H1 (cell line): ENCODE results near the gene KIF26B. TPM values are rescaled to one million over a fixed set of nuclear protein-coding genes. Genes with fewer than 3 reads are reported as not detected.

Experiments used
- CTCF ChIA-PET: fragments of 300-600 bp; sonication (Branson Sonifier 250); formaldehyde crosslinking; loops from one replicate; lab custom pipeline; 2021; ENCODE audit not compliant: partially characterized antibody; lab: Charles Lee
- POLR2A ChIA-PET: fragments of 300-600 bp; sonication (Branson Sonifier 250); formaldehyde crosslinking; loops from one replicate; lab custom pipeline; 2021; ENCODE audit warnings: inconsistent platforms; ENCODE audit not compliant: partially characterized antibody; lab: Charles Lee
- DNase-seq, 2 experiments: peaks; one replicate each; pipeline versions ENCODE4 v3.0.0 to v3.0.0-alpha.2; 2010 to 2022; ENCODE audit warnings: low spot score in 2 of 2, low read depth in 1 of 2, mixed read lengths in 1 of 2
- FAIRE-seq: peaks from 2 replicates; lab custom pipeline; 2011; peaks lifted over from hg19 to GRCh38; lab: Jason Lieb, UNC
- H2AFZ ChIP-seq: 2 replicates; pipeline ENCODE4 v1.8.1; 2012; ENCODE audit warnings: low read length, inconsistent platforms
- H2AK5ac ChIP-seq: 2 replicates; pipeline ENCODE4 v1.6.1; 2013; ENCODE audit warnings: low read depth, low read length
- H2BK120ac ChIP-seq: replicated peaks from 2 replicates; pipeline ENCODE3; 2013; ENCODE audit warnings: low read depth, low read length, inconsistent platforms
- H2BK12ac ChIP-seq: 2 replicates; pipeline ENCODE4 v1.6.1; 2013; ENCODE audit warnings: low read depth, low read length
- H2BK15ac ChIP-seq: 2 replicates; pipeline ENCODE4 v1.6.1; 2013; ENCODE audit warnings: low read length
- H2BK20ac ChIP-seq: 2 replicates; pipeline ENCODE4 v1.6.1; 2013; ENCODE audit warnings: low read length
- H2BK5ac ChIP-seq: 2 replicates; pipeline ENCODE4 v1.6.1; 2013; ENCODE audit warnings: low read depth, low read length
- H3K14ac ChIP-seq: 2 replicates; pipeline ENCODE4 v1.6.1; 2013; ENCODE audit warnings: inconsistent platforms; ENCODE audit not compliant: insufficient read length
- H3K18ac ChIP-seq: 2 replicates; pipeline ENCODE4 v1.6.1; 2013; ENCODE audit warnings: low read length; ENCODE audit errors: extremely low read depth
- H3K23ac ChIP-seq: 2 replicates; pipeline ENCODE4 v1.6.1; 2013; ENCODE audit warnings: inconsistent platforms; ENCODE audit not compliant: insufficient read length
- H3K23me2 ChIP-seq: 2 replicates; pipeline ENCODE4 v1.6.1; 2013; ENCODE audit warnings: low read depth, low read length
- H3K27ac ChIP-seq: 2 replicates; pipeline ENCODE4 v1.6.1; 2011; ENCODE audit warnings: low read depth, low read length, inconsistent platforms
- H3K27me3 ChIP-seq, 4 experiments: replicated peaks in 1 of 4; 1 replicate in 1 of 4; 2 replicates in 3 of 4; pipeline versions ENCODE4 v1.6.1 to v1.8.1; 2011 to 2013; ENCODE audit warnings: low read length in 3 of 4, mild to moderate bottlenecking in 3 of 4, inconsistent platforms in 2 of 4, mixed read lengths in 2 of 4, moderate library complexity in 1 of 4; ENCODE audit not compliant: control insufficient read depth in 3 of 4, insufficient read depth in 3 of 4; ENCODE audit errors: extremely low read depth in 1 of 4
- H3K36me3 ChIP-seq, 4 experiments: 2 replicates each; pipeline versions ENCODE4 v1.6.1 to v1.8.1; 2011 to 2013; ENCODE audit warnings: mild to moderate bottlenecking in 4 of 4, low read length in 3 of 4, moderate library complexity in 2 of 4, control low read depth in 1 of 4, inconsistent platforms in 1 of 4; ENCODE audit not compliant: insufficient read depth in 4 of 4, control insufficient read depth in 2 of 4
- H3K4ac ChIP-seq: replicated peaks from 2 replicates; pipeline ENCODE3; 2013; ENCODE audit warnings: low read length, low read depth, mixed read lengths, inconsistent platforms; ENCODE audit not compliant: insufficient read length
- H3K4me1 ChIP-seq, 4 experiments: replicated peaks in 1 of 4; 1 replicate in 1 of 4; 2 replicates in 3 of 4; pipeline versions ENCODE4 v1.6.1 to v1.8.1; 2011 to 2013; ENCODE audit warnings: low read length in 3 of 4, inconsistent platforms in 2 of 4, mixed read lengths in 1 of 4; ENCODE audit not compliant: insufficient read depth in 4 of 4, control insufficient read depth in 3 of 4
- H3K4me2 ChIP-seq, 2 experiments: 2 replicates each; pipeline versions ENCODE4 v1.6.1 to v1.8.1; 2011 to 2013; ENCODE audit warnings: low read depth in 2 of 2, low read length in 2 of 2, control low read depth in 1 of 2, inconsistent platforms in 1 of 2, mild to moderate bottlenecking in 1 of 2; ENCODE audit not compliant: insufficient read depth in 1 of 2
- H3K4me3 ChIP-seq, 4 experiments: fragments of 200-600, 300-600 bp in 1 of 4; sonication (generic), shearing (Covaris generic), sonication (Bioruptor Twin) in 1 of 4; 2 replicates each; pipeline versions ENCODE4 v1.5.1 to v1.8.1; 2011 to 2016; ENCODE audit warnings: low read length in 4 of 4, low read depth in 3 of 4, control low read depth in 2 of 4, inconsistent platforms in 2 of 4, mild to moderate bottlenecking in 2 of 4, mixed read lengths in 1 of 4, moderate library complexity in 1 of 4; ENCODE audit not compliant: insufficient read depth in 2 of 4; ENCODE audit errors: extremely low read depth in 1 of 4
- H3K56ac ChIP-seq: replicated peaks from 2 replicates; pipeline ENCODE3; 2013; ENCODE audit warnings: low read depth, mild to moderate bottlenecking, mixed read lengths, low read length, inconsistent platforms; ENCODE audit not compliant: insufficient read length
- H3K79me1 ChIP-seq: 2 replicates; pipeline ENCODE4 v1.6.1; 2013; ENCODE audit warnings: low read depth, low read length, control low read depth
- H3K79me2 ChIP-seq, 2 experiments: 2 replicates each; pipeline versions ENCODE4 v1.6.1 to v1.8.1; 2012 to 2013; ENCODE audit warnings: low read length in 2 of 2, mild to moderate bottlenecking in 2 of 2, inconsistent platforms in 1 of 2; ENCODE audit not compliant: insufficient read depth in 2 of 2, control insufficient read depth in 1 of 2
- H3K9ac ChIP-seq, 4 experiments: replicated peaks in 1 of 4; 1 replicate in 1 of 4; 2 replicates in 3 of 4; pipeline versions ENCODE4 v1.6.1 to v1.8.1; 2011 to 2013; ENCODE audit warnings: low read depth in 3 of 4, low read length in 3 of 4, control low read depth in 2 of 4, mild to moderate bottlenecking in 2 of 4, moderate library complexity in 2 of 4, inconsistent platforms in 1 of 4; ENCODE audit errors: extremely low read depth in 1 of 4
- H3K9me3 ChIP-seq, 2 experiments: 2 replicates each; pipeline versions ENCODE4 v1.6.1 to v1.8.1; 2012 to 2013; ENCODE audit warnings: mild to moderate bottlenecking in 2 of 2, moderate library complexity in 2 of 2, control low read depth in 1 of 2, inconsistent platforms in 1 of 2, low read depth in 1 of 2, low read length in 1 of 2, mixed read lengths in 1 of 2; ENCODE audit not compliant: insufficient read depth in 2 of 2
- H4K20me1 ChIP-seq, 2 experiments: replicated peaks in 1 of 2; 2 replicates each; pipeline versions ENCODE3 to v1.8.1; 2011 to 2013; ENCODE audit warnings: inconsistent platforms in 2 of 2, low read length in 2 of 2, mild to moderate bottlenecking in 1 of 2; ENCODE audit not compliant: insufficient read depth in 2 of 2, control insufficient read depth in 1 of 2
- H4K5ac ChIP-seq: 2 replicates; pipeline ENCODE4 v1.6.1; 2013; ENCODE audit warnings: low read length, low read depth, mixed read lengths, inconsistent platforms; ENCODE audit not compliant: insufficient read length
- H4K8ac ChIP-seq: 2 replicates; pipeline ENCODE4 v1.8.0; 2013; ENCODE audit warnings: mild to moderate bottlenecking, moderate library complexity, low read length, inconsistent platforms; ENCODE audit not compliant: insufficient read depth; ENCODE audit errors: extremely low read depth
- H4K91ac ChIP-seq: replicated peaks from 2 replicates; pipeline ENCODE3; 2013; ENCODE audit warnings: low read length, mixed read lengths, inconsistent platforms; ENCODE audit not compliant: insufficient read length
- BACH1 ChIP-seq: IDR thresholded peaks from 2 replicates; pipeline ENCODE4 v1.6.1; 2012; ENCODE audit warnings: low read length, improper control_type of control experiment
- JUND ChIP-seq: IDR thresholded peaks from 2 replicates; pipeline ENCODE4 v1.6.1; 2011; ENCODE audit warnings: mild to moderate bottlenecking, improper control_type of control experiment, low read length
- RXRA ChIP-seq: IDR thresholded peaks from 2 replicates; pipeline ENCODE4 v1.6.1; 2011; ENCODE audit warnings: low read depth, mild to moderate bottlenecking, low read length, moderate library complexity; ENCODE audit not compliant: insufficient read depth
- WGBS, 2 experiments: shearing (Covaris generic) in 1 of 2; methylation state at CpG; one replicate each; pipeline versions ENCODE4 v1.1.6 to v1.1.7; 2013 to 2015; ENCODE audit warnings: low lambda C conversion rate in 2 of 2, mixed read lengths in 2 of 2, inconsistent platforms in 1 of 2, low coverage in 1 of 2, missing lambda C conversion rate in 1 of 2; ENCODE audit not compliant: insufficient replicate concordance in 2 of 2, insufficient coverage in 1 of 2, insufficient read length in 1 of 2; ENCODE audit errors: extremely low coverage in 1 of 2, missing lambda C conversion rate in 1 of 2; 5-methylcytosine and 5-hydroxymethylcytosine counted together
- polyA plus RNA-seq, 7 experiments: library from polyadenylated mRNA; depleted of rRNA in 3 of 7; stranded (reverse) in 5 of 7; unstranded in 2 of 7; fragments of >200 nt in 5 of 7; fragments of 200-250 nt in 2 of 7; gene quantifications; 1 replicate in 5 of 7; 2 replicates in 1 of 7; 4 replicates in 1 of 7; pipeline versions ENCODE4 v1.2.1 to v1.2.3, GENCODE V29; 2011 to 2013; ENCODE audit warnings: missing spikeins in 2 of 7, mixed read lengths in 2 of 7
- total RNA-seq: library from RNA; stranded (reverse); fragmentation: NEBNext Ultra II Directional; extraction: Animal tissue kit (Norgen Biotek cat#: 25700); gene quantifications from 2 replicates; pipeline ENCODE4 v1.2.1, GENCODE V29; 2021

KIF26B gene
- total and polyA plus RNA-seq, 2 of the 8 experiments (the other 6 are each of a cell fraction or from before 2014, with no cell fraction given), result 0.06 to 0.28 TPM

DNA sequence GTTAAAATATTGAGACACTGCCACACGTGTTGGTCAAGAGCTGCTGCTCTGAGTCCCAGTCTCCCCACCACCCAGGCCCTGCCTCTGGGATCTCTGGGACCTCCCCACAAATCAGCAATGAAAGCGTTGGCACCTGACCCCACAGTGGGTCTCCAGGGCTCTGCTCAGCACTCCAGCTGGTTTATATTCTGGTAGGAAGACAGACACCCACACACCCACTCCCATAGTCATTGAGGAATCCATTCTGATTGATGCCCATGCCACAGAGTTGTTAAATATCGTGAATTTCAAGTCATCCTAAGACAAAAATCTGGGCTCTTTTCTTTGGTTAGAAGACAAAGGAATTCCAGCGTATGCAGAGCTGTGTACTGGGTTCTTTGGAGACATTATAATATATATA lies 91.6 kb downstream of the KIF26B start:
- FAIRE-seq, result no peak
- H3K27ac ChIP-seq, result no peak overlapping the region
- no peak for TF ChIP-seq JUND
- no peak for TF ChIP-seq BACH1
- no peak for TF ChIP-seq RXRA

More for the DNA sequence above, 91.6 kb downstream of the KIF26B start:
- Histone ChIP-seq H4K20me1 (no peaks in the 10 kb centered on the region), H3K56ac (no peak overlapping the region), H3K23ac (no peak overlapping the region), H3K79me1 (no peaks in the 10 kb centered on the region), H3K9ac (no peak overlapping the region), H3K79me2 (no peaks in the 10 kb centered on the region), H3K27me3 (no peaks in the 10 kb centered on the region), H3K4me2 (no peak overlapping the region), H3K4me3 (no peak overlapping the region), H2BK5ac (no peak overlapping the region), H3K18ac (no peak overlapping the region), H2BK15ac (no peak overlapping the region), H2BK12ac (no peak overlapping the region), H3K9me3 (no peaks in the 10 kb centered on the region), H3K4me1 (no peaks in the 10 kb centered on the region), H3K23me2 (no peaks in the 10 kb centered on the region; the same call in 1 of the 2 replicates), H3K4ac (no peak overlapping the region), H4K8ac (no peak overlapping the region), H2AFZ (no peak overlapping the region), H2BK120ac (no peak overlapping the region), H2AK5ac (no peak overlapping the region), H4K91ac (no peak overlapping the region), H3K14ac (no peak overlapping the region), H3K36me3 (no peaks in the 10 kb centered on the region), H2BK20ac (no peak overlapping the region), H4K5ac (no peak overlapping the region)
- DNase-seq, result peak in 1 of 2 experiments; percentile 38
- 61% methylated on average over 4 of the region's 4 CpGs; no CpG with 5 or more reads in 1 of the 2 experiments for WGBS, 2 experiments
- ChIA-PET CTCF (interaction anchor here (1.5 kb wide), 1 partner anchor 89 kb away, joined by 3 read pairs; no protein-coding TSS in a partner anchor), POLR2A (no interaction called here)
